Ishikawa (cell line): Measurements from ENCODE around the gene GPATCH2L.

Source experiments
- CEBPB ChIP-seq: IDR thresholded peaks from 2 replicates; pipeline ENCODE4 v1.6.1; 2012
- CREB1 ChIP-seq: IDR thresholded peaks from 2 replicates; pipeline ENCODE4 v1.6.1; 2012; ENCODE audit warnings: low read depth
- EGR1 ChIP-seq: IDR thresholded peaks from 2 replicates; pipeline ENCODE4 v1.6.1; 2012
- EP300 ChIP-seq: IDR thresholded peaks from 2 replicates; pipeline ENCODE4 v1.6.1; 2012; ENCODE audit warnings: borderline replicate concordance
- FOXM1 ChIP-seq: IDR thresholded peaks from 2 replicates; pipeline ENCODE4 v1.6.1; 2012; ENCODE audit warnings: low read depth, borderline replicate concordance
- NFIC ChIP-seq: IDR thresholded peaks from 2 replicates; pipeline ENCODE4 v1.6.1; 2012
- RAD21 ChIP-seq: IDR thresholded peaks from 2 replicates; pipeline ENCODE4 v1.6.1; 2012; ENCODE audit warnings: low read depth
- TAF1 ChIP-seq: IDR thresholded peaks from 2 replicates; pipeline ENCODE4 v1.6.1; 2012; ENCODE audit warnings: low read depth, mild to moderate bottlenecking
- TCF12 ChIP-seq: IDR thresholded peaks from 2 replicates; pipeline ENCODE4 v1.6.1; 2012; ENCODE audit warnings: low read depth
- TEAD4 ChIP-seq: IDR thresholded peaks from 2 replicates; pipeline ENCODE4 v1.6.1; 2012
- YY1 ChIP-seq: IDR thresholded peaks from 2 replicates; pipeline ENCODE4 v1.6.1; 2012; ENCODE audit warnings: low read depth
- ZBTB7A ChIP-seq: IDR thresholded peaks from 2 replicates; pipeline ENCODE4 v1.6.1; 2012; ENCODE audit warnings: low read depth
- TF ChIP-seq, protein P1 (sequence below): IDR thresholded peaks from 2 replicates; pipeline ENCODE4 v1.6.1; 2012
- TF ChIP-seq, protein P2 (sequence below): IDR thresholded peaks from 2 replicates; pipeline ENCODE4 v1.6.1; 2012; ENCODE audit warnings: low read depth, mild to moderate bottlenecking
- TF ChIP-seq, protein P3 (sequence below): IDR thresholded peaks from 2 replicates; pipeline ENCODE4 v1.6.1; 2012

GPATCH2L gene

DNA sequence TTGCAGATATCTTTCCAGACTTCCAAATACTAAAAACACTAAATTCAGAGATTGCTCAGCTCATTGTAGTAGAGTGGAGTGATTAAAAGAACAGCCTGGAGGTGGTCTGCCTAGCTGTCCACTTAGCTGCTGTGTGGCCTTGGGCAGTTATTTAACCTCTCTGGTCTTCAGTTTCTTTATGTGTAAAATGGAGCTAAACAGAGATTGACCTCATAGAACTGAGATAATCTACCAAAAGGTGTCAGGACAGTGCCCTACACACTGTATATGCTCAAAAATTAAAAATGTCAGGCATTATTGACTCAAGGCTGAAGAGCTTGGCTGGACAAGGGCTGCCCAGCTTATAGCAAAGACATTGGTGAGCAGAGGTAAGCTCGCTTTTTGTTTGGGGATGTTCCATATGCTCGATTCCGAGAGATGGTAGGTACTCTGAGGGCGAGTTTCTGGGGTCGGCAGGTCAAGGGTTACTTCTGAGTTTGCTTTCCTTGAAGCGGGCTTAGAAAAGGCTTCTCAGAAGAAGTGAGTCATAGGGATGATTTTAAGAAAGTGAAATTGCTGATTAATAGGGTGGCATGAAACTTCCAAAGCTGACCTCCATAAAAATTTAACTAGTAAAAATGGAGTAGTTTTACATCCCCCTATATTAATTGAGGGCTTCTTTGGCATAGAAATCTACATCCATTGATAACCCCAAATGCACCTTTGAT, 107.5 kb downstream of the GPATCH2L start:
- TF ChIP-seq, protein P1, sequence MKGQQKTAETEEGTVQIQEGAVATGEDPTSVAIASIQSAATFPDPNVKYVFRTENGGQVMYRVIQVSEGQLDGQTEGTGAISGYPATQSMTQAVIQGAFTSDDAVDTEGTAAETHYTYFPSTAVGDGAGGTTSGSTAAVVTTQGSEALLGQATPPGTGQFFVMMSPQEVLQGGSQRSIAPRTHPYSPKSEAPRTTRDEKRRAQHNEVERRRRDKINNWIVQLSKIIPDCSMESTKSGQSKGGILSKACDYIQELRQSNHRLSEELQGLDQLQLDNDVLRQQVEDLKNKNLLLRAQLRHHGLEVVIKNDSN, result no peak
- TF ChIP-seq NFIC, result no peak
- TF ChIP-seq CEBPB, result no peak

DNA sequence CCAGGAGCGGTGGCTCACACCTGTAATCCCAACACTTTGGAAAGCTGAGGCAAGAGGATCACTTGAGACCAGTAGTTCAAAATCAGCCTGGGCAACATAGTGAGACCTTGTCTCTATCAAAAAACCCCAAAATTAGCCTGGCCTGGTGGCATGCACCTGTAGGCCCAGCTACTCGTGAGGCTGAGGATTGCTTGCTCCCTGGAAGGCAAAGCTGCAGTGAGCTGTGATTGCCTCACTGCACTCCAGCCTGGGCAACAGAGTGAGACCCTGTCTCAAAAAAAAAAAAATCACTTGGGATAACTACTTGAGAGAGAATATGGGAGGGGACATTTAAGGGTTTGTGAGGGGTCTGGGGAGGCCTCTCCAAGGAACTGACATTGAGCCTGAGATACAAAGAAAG, 109.0 kb downstream of the GPATCH2L start:
- TF ChIP-seq EP300 (no peak), ZBTB7A (no peak), FOXM1 (no peak), CEBPB (no peak), EGR1 (no peak), YY1 (no peak), TAF1 (no peak), TCF12 (no peak), RAD21 (no peak), NFIC (no peak), CREB1 (no peak), TEAD4 (no peak)
- TF ChIP-seq, protein P2, sequence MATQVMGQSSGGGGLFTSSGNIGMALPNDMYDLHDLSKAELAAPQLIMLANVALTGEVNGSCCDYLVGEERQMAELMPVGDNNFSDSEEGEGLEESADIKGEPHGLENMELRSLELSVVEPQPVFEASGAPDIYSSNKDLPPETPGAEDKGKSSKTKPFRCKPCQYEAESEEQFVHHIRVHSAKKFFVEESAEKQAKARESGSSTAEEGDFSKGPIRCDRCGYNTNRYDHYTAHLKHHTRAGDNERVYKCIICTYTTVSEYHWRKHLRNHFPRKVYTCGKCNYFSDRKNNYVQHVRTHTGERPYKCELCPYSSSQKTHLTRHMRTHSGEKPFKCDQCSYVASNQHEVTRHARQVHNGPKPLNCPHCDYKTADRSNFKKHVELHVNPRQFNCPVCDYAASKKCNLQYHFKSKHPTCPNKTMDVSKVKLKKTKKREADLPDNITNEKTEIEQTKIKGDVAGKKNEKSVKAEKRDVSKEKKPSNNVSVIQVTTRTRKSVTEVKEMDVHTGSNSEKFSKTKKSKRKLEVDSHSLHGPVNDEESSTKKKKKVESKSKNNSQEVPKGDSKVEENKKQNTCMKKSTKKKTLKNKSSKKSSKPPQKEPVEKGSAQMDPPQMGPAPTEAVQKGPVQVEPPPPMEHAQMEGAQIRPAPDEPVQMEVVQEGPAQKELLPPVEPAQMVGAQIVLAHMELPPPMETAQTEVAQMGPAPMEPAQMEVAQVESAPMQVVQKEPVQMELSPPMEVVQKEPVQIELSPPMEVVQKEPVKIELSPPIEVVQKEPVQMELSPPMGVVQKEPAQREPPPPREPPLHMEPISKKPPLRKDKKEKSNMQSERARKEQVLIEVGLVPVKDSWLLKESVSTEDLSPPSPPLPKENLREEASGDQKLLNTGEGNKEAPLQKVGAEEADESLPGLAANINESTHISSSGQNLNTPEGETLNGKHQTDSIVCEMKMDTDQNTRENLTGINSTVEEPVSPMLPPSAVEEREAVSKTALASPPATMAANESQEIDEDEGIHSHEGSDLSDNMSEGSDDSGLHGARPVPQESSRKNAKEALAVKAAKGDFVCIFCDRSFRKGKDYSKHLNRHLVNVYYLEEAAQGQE, result no peak
- TF ChIP-seq, protein P1, result no peak
- TF ChIP-seq, protein P3, sequence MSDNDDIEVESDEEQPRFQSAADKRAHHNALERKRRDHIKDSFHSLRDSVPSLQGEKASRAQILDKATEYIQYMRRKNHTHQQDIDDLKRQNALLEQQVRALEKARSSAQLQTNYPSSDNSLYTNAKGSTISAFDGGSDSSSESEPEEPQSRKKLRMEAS, result no peak

DNA sequence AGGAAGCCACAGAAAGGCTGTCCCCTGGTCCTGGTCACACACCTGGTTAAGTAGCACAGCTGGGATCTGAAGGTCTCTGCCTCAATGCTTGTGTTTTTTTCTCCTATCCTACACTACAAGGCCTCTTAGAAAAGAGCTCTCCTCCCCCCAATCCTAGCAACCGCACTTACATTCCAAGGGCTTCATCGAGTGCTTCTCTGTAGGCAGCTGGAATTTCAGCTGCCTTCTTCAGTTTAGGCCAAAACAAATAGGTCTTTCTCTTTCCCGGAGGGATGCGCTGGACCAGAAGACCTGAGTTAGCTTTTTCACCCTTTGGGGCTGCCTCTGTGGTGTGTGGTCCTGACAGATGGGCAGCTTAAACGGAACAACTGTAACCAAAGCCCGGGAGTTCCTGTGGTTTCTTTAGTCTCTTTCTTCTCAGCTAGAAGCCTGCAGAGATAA, 109.7 kb downstream of the GPATCH2L start:
- TF ChIP-seq TCF12 (no peak), TAF1 (no peak), TEAD4 (no peak), EGR1 (no peak)
- TF ChIP-seq, protein P2, result no peak

DNA sequence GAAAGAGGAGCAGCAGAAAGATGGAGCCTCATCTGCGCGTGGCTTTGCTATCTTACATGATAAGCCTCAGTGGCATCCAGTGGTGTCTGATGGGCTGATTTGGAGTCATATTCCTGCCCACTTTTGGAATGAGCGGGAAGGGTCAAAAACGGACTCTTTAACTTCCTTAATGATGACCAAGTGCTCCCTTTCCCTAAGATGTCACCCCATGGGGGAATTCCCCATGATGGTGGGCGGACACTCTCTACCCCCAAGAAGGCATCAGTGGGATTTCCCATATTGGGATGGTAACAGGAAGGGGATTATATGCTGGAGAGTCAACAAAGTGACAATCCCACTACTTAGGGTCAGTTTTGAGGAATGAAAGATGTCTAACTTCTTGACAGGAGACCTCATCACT, 110.9 kb downstream of the GPATCH2L start:
- TF ChIP-seq, protein P1, result no peak
